ENCODE results near the gene MYBPC1.

DNA sequence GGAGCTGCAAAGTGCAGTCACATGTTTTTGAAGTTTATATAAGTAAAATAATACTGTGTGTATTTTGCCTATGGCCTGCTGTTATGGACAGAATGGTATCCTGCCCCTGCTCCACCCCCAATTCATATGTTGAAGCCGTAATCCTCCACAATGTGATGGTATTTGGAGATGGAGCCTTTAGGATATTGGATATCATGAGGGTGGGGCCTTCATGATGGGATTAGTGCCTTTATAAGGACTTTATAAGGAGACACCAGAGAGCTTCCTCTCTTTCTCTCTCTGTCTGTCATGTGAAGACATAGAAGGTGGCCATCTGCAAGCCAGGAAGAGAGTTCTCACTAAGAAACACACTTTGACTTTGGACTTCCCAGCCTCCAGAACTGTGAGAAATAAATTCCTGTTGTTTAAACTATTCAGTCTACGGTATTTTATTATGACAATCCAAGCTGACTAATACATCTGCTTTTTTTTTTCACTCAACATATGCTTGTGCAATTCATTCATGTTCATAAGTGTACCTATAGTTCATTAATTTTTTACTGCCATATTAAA lies 99.6 kb downstream of the MYBPC1 start:
- no peak for TF ChIP-seq CTCF (IDR thresholded peaks at IDR 0.05)
- TF ChIP-seq ZFX (IDR thresholded peaks at IDR 0.05; ENCODE audit: borderline replicate concordance): no peak
